Lower lobe of right lung (tissue), 2 donors: ENCODE data around the gene ESRRG. TPM values are rescaled to one million over a fixed set of nuclear protein-coding genes. Genes with fewer than 3 reads are reported as not detected.

ENCODE experiments used
- ATAC-seq, 2 donors: fragments of 200-7000 bp; cut with Tn5 transposase; one replicate each; pipeline ENCODE4 v1.9.1; 2020 to 2022; ENCODE audit warnings: mild to moderate bottlenecking in 2 of 2, moderate library complexity in 2 of 2
- DNase-seq: peaks from one replicate; pipeline ENCODE4 v3.0.0-alpha.2; 2020
- H3K27ac ChIP-seq: fragments of 200-600 bp; one replicate; pipeline ENCODE4 v1.8.0; 2022
- H3K27me3 ChIP-seq: fragments of 200-600 bp; one replicate; pipeline ENCODE4 v1.8.0; 2022; ENCODE audit warnings: low read depth
- H3K36me3 ChIP-seq: fragments of 200-600 bp; one replicate; pipeline ENCODE4 v1.8.0; 2022; ENCODE audit warnings: mild to moderate bottlenecking
- H3K4me1 ChIP-seq: fragments of 200-600 bp; one replicate; pipeline ENCODE4 v1.8.0; 2022
- H3K4me3 ChIP-seq: fragments of 200-600 bp; one replicate; pipeline ENCODE4 v1.8.0; 2022; ENCODE audit warnings: mild to moderate bottlenecking
- H3K9me3 ChIP-seq: fragments of 200-600 bp; one replicate; pipeline ENCODE4 v1.8.0; 2022
- intact Hi-C: fragments of 100-400 bp; cut with DNase I; formaldehyde crosslinking; loops from one replicate; pipeline ENCODE4 v1.11.0; 2022
- total RNA-seq: library from RNA; stranded (reverse); fragmentation: NEBNext Ultra II Directional; extraction: Animal tissue kit (Norgen Biotek cat#: 25700); gene quantifications from one replicate; pipeline ENCODE4 v1.2.1, GENCODE V29; 2021
- TF ChIP-seq, protein P1 (sequence below): fragments of 200-600 bp; IDR thresholded peaks from one replicate; pipeline ENCODE4 v1.8.0; 2022; ENCODE audit warnings: antibody characterized with exemption, mild to moderate bottlenecking
- donor health status: DM: no; HTN: yes; CAD: no; lungs with severe emphysema.

Gene ESRRG
- total RNA-seq, 1 donor from 2014 or later: 1.9 TPM

DNA sequence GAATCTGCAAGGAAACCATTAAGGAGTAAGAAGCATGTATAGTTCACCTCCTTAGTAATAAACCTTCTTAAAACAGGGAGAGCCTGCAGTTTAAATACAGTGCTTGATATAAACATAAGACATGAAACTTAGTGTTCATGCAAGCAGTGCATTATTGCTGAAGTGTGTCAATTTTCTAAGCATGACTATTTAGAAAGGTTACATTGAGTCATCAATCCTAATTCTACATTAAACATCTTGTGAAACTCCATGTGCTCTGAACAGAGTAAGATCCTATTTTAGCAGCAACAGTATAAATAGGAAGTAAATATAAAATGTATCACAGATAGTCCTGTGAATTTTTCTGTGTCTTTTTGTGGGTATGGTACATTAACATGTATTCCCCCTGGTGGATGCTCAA is 135.5 kb downstream of the ESRRG start:
- ATAC-seq (no peak), DNase-seq (no peak)
- H3K4me3 ChIP-seq: no peak overlapping the region
- no peaks in the 10 kb centered on the region for H3K9me3 ChIP-seq
- TF ChIP-seq, protein P1, sequence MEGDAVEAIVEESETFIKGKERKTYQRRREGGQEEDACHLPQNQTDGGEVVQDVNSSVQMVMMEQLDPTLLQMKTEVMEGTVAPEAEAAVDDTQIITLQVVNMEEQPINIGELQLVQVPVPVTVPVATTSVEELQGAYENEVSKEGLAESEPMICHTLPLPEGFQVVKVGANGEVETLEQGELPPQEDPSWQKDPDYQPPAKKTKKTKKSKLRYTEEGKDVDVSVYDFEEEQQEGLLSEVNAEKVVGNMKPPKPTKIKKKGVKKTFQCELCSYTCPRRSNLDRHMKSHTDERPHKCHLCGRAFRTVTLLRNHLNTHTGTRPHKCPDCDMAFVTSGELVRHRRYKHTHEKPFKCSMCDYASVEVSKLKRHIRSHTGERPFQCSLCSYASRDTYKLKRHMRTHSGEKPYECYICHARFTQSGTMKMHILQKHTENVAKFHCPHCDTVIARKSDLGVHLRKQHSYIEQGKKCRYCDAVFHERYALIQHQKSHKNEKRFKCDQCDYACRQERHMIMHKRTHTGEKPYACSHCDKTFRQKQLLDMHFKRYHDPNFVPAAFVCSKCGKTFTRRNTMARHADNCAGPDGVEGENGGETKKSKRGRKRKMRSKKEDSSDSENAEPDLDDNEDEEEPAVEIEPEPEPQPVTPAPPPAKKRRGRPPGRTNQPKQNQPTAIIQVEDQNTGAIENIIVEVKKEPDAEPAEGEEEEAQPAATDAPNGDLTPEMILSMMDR: no peak
- H3K27me3 ChIP-seq: no peaks in the 10 kb centered on the region
- no peaks in the 10 kb centered on the region for H3K4me1 ChIP-seq
- H3K36me3 ChIP-seq: no peaks in the 10 kb centered on the region
- no peak overlapping the region for H3K27ac ChIP-seq
- intact Hi-C loops: no loop called here

DNA sequence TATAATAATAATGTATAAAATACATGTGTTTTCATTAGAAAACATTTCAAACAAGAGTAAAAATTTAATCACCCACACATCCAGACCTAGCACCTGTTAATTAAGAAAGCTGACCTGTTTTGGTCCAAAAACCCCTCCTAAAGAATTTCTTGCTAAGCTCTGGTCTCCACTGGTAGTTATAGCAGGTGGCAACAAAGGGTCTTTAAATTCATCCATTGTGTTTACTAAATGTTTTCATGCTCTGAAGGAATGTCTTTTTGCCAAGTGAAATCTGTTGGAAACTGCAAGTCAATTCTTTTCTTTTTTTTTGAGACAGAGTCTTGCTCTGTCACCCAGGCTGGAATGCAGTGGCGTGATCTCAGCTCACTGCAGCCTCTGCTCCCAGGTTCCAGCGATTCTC is 141.1 kb downstream of the ESRRG start:
- H3K36me3 ChIP-seq: no peaks in the 10 kb centered on the region
- no peaks in the 10 kb centered on the region for H3K9me3 ChIP-seq
- no peak overlapping the region for H3K4me3 ChIP-seq
- TF ChIP-seq, protein P1: no peak
- H3K27me3 ChIP-seq: no peaks in the 10 kb centered on the region
- no peak for DNase-seq
- H3K4me1 ChIP-seq: no peaks in the 10 kb centered on the region
- no peak overlapping the region for H3K27ac ChIP-seq
- ATAC-seq: no peak
- intact Hi-C loops: no loop called here

DNA sequence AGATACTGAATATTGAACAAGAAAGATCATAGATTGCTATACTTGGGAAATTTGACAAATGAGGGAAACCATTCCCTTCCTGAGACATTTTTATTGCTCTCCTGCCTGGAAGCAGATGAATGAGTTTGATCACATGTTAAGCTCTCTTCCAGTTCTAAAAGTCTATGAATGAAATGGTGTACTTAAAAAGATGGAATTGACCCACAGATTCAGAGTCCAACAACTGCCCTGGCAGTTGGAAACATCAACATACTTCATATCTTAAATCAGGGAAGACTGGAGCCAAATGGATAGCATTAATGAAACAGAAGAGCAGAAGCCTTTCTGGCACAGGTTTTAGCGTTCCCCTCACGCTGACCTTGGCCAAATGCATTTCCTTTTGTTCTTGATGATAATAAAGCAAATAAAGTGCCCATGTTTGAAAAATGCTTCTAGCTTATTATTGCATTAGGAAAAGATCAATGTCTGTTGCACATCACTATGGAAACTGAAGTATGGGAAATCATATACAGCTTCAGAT is 142.6 kb downstream of the ESRRG start:
- ATAC-seq: no peak
- Histone ChIP-seq H3K27ac (no peak overlapping the region), H3K9me3 (no peaks in the 10 kb centered on the region), H3K4me1 (no peaks in the 10 kb centered on the region), H3K36me3 (no peaks in the 10 kb centered on the region), H3K27me3 (no peaks in the 10 kb centered on the region), H3K4me3 (no peak overlapping the region)
- no peak for DNase-seq
- intact Hi-C loops: no loop called here
- TF ChIP-seq, protein P1: no peak

DNA sequence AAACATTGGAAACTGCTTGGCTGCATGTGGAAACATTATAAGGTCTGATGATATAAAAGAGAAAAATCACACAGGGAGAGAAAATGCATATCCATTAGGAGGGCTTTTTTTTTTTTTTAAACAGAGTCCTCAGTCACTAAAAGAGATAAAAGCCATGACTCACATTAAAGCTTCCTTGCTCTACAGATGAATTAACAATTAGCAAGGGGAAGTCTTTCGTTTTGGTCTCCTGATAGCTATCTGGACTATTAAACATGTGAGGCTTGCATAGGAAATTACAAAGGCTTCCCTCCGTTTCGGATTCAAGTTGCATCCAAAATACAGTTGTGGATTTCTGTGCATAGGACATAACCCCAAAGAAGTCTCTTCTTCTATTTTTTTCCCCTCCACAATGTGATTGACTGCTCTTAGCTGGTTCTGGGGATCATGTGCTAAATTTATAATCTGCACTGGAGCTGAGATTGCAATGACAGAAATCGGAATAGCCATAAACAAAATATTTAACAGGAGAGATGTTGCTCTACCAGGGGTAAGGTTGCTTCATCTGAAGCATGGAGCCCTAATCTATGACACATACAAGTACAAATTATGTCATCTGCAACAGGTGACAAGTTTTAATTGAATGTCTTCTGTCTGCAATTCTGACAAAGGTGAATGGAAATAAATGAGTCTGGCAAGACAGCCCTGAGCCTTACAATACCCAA is 146.8 kb downstream of the ESRRG start:
- H3K9me3 ChIP-seq: no peaks in the 10 kb centered on the region
- DNase-seq: no peak
- no peak overlapping the region for H3K27ac ChIP-seq
- TF ChIP-seq, protein P1: no peak
- no peaks in the 10 kb centered on the region for H3K27me3 ChIP-seq
- ATAC-seq: no peak
- H3K4me1 ChIP-seq: no peaks in the 10 kb centered on the region
- H3K36me3 ChIP-seq: no peaks in the 10 kb centered on the region
- intact Hi-C loops: no loop called here
- H3K4me3 ChIP-seq: no peak overlapping the region

DNA sequence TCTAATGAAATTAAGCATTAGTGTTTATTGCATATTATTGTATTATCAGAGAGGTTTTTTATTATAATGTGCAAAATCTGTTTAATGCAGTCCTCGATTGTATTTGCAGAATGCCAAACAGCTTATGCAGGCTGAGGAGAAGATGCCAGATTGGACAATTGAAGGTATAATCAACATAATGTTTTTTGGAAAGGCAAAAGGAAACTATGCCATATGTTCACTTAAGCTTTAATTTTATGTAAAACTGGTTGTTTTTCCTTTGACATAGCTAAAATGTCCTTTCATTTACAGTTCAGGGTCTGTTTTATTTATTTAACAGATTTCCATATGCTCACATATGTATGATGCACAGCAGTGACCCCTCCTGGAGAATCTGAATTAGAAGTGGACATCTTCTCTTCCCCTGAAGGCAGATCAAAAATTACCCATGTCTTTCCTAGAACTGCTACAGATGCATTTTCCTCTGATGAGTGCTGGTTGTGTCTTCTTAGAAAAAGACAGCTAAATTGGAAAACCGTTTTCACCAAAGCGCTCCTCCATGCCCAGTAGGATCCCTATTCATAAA is 156.5 kb downstream of the ESRRG start:
- TF ChIP-seq, protein P1: peak; percentile 32
- intact Hi-C loops: no loop called here
- H3K36me3 ChIP-seq: no peaks in the 10 kb centered on the region
- H3K27ac ChIP-seq: no peak overlapping the region
- no peaks in the 10 kb centered on the region for H3K4me1 ChIP-seq
- ATAC-seq: no peak
- no peaks in the 10 kb centered on the region for H3K9me3 ChIP-seq
- no peak for DNase-seq
- no peaks in the 10 kb centered on the region for H3K27me3 ChIP-seq
- H3K4me3 ChIP-seq: no peak overlapping the region
